HG03175 (cell line): ENCODE data around the gene SPART.

Experiments
- ATAC-seq: cut with Tn5 transposase; IDR thresholded peaks from one replicate; pipeline ENCODE4 v1.9.1; 2021; ENCODE audit warnings: mild to moderate bottlenecking, moderate library complexity; ENCODE audit not compliant: unreplicated experiment

Gene SPART, protein sequence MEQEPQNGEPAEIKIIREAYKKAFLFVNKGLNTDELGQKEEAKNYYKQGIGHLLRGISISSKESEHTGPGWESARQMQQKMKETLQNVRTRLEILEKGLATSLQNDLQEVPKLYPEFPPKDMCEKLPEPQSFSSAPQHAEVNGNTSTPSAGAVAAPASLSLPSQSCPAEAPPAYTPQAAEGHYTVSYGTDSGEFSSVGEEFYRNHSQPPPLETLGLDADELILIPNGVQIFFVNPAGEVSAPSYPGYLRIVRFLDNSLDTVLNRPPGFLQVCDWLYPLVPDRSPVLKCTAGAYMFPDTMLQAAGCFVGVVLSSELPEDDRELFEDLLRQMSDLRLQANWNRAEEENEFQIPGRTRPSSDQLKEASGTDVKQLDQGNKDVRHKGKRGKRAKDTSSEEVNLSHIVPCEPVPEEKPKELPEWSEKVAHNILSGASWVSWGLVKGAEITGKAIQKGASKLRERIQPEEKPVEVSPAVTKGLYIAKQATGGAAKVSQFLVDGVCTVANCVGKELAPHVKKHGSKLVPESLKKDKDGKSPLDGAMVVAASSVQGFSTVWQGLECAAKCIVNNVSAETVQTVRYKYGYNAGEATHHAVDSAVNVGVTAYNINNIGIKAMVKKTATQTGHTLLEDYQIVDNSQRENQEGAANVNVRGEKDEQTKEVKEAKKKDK

DNA sequence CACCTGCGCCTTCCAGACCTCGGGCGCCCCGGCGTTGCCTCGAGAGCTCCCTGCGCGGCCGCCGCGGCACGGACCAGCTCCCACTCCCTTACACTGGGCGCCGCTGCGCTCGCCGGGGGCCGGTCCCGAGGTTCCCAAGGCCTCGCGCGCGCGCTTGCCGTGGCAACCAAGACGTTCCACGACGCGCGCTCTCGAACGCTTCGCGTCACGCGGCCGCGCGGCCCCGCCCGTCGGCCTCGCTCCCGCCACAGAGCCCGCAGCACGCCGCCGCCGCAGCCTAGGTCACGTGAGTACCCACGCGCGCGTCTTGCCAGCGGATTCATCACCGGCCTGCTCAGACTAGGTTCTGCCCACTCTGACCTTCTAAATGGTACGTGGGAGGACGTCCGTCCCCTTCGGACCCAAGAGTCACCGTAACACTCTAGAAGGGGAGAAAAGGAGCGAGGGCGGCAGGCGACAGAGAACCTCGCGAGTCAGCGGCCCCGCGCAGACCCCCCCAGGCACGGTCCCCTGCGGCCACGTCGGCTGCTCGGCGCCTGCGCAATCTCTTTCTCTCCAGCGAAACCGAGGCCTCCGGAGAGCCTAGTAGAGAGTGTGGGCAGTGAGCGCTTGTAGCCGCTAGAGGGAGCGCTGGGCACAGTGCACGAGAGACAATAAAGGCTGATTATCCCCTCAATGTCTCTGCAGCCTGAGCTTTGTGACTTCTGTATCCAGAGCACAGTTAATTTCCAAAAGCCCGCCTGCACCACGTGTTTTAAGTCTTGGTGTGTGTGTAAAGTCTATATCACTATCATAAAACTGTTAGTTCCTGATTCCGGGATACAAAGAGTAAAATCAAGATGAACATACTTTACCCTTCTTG, at the start of gene SPART:
Gene SPART, minus strand, starts transcription at position 173 of the 862 bp plus-strand sequence. CDS start 10,564 bp downstream, outside the sequence.
- peak; percentile 91 for ATAC-seq

DNA sequence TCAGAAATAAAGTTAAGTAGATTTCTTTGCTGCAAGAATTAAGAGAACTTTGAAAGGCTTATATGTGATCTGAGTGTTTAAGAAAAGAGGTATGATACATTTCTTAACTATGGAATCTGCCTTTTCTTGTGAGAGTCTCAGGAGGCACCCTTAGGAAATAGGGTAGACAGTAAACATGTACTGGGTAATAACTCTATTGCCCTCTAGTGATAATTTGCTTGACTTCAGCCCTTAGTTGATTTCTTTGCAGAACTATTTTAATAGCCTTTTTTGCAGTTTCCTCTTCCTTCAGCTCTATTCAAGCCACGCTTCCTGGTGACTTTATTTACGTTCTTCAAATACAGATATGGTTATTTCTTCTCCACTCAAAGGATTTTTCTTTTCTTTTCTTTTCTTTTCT, 49.1 kb upstream of the SPART start:
- no peak for ATAC-seq

GRCh38 chr13:36385489-36385888, 39.3 kb upstream of the SPART start:
- ATAC-seq, result no peak

DNA sequence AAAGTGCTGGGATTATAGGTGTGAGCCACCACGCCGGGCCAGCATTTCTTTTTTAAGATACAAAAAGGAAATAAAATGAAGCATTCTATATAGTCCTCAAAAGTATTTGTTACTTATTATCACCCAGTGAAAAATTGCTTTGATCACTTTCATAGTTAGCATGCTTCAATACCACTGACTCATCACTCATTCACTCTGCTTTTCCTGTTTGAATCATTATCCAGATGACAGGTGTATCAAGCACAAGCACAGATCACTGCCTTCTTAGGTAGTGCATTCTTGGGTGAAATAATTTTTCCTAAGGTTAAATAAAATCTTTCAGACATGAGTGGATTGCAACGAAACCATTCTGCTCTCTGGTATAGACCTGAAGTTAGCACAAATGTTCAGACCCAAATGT, 35.8 kb upstream of the SPART start:
- ATAC-seq, result no peak

DNA sequence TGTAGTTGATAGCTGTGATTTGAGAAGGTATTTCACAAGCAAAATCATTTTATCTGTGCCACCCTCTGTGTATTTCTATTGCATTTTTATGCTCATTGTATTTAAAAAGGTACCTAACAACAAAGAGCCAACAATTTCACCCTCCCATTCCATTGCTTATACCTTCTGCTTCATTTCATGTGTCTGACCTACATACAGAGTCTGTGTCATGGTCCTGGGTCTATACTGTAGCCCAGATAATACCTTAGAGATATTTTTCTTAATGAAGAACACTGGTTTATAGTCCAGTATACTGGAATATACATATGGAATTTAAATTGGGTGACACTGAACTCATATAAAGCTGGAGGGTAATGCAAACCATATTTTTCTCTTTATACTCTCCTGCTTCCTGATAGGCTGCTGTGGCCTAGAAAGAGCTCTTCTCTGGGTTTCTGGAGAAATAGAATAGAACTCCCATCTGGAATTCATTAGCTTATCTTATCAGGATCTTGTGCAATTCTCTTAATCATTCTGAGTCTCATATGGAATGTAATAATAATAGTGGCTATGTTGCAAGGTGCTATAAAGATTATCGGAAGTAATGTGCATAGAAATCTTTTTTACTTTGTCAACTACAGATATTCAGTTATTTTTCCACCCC, 31.8 kb upstream of the SPART start:
- ATAC-seq, result no peak

GRCh38 chr13:36374063-36374462, 27.9 kb upstream of the SPART start:
- ATAC-seq, result no peak

DNA sequence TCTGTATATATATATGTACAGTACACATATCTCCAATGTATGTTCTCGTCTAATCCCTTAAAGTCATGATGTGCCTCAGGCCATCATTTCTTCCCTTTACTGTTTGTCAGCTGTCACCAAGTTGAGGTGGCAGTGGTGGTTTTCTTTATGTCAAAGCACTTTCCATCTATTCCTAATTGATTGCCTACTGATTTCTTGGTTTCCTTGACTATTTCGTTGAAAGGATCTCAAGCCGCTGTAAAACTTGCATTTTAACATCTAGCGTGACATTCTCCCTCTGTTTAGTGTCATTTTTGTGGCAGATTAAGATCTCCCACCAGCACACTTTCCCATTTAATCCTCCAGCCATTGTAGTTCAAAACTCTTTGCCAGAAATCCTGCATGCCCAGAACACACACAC, 25.0 kb upstream of the SPART start:
- ATAC-seq, result no peak

- ATAC-seq, result no peak
Measured at GRCh38 chr13:36370108-36370429, 23.9 kb upstream of the SPART start.

- no peak for ATAC-seq
Measured at GRCh38 chr13:36369268-36370107, 23.3 kb upstream of the SPART start.

DNA sequence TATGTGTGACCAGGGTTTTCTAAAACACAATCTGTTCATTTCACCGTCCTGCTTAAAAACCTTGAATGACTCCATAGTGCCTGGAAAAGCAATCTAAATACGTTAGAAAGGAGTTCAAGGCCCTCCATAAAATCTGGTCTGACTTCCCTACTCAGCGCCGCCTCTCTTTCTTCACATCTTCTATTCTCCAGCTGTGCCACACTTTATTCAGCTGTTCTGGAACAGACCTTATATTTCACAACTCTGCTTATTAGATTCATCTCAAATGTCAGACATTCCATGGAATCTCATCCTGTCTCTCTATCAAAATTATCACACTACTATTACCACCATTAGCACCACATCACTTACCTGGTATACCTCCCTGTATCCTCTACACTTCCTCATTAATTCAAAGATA, 19.8 kb upstream of the SPART start:
- no peak for ATAC-seq

- no peak for ATAC-seq
Measured at GRCh38 chr13:36363366-36363863, 17.2 kb upstream of the SPART start.

DNA sequence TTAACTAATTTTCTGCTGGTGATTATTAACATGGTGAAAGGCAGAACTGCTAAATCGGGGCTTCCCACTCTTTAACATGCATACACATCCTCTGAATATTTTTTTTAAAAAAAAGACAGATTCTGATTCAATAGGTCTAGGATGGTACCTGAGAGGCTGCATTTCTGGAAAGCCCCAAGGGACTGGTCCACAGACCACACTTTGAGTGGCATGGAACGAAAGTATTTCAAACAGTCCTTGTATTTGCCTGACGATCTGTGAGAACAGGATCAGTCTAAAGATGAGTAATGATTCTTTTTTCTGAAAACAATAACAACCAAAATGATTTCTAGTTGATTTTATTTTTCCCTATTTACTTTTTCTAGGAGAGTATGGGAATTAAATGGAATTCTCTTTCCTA, 16.7 kb upstream of the SPART start:
- no peak for ATAC-seq

DNA sequence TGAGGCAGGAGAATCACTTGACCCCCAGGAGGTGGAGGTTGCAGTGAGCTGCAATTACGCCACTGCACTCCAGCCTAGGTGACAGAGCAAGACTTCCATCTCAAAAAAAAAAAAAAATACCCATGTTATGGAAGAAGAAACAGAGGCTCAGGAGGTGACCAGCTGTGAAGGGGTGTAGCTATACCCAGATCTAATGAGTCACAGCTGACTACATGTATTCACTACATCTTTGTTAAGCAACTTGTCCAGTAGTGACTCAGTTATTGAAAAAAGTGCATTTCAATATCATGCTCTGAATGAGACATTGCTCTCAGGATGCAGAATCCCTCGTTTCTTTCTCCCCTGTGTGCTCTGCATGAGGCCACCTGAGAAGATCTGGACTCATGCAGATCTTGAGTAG, 16.1 kb upstream of the SPART start:
- no peak for ATAC-seq

GRCh38 chr13:36360903-36361302, 14.7 kb upstream of the SPART start:
- ATAC-seq, result no peak

DNA sequence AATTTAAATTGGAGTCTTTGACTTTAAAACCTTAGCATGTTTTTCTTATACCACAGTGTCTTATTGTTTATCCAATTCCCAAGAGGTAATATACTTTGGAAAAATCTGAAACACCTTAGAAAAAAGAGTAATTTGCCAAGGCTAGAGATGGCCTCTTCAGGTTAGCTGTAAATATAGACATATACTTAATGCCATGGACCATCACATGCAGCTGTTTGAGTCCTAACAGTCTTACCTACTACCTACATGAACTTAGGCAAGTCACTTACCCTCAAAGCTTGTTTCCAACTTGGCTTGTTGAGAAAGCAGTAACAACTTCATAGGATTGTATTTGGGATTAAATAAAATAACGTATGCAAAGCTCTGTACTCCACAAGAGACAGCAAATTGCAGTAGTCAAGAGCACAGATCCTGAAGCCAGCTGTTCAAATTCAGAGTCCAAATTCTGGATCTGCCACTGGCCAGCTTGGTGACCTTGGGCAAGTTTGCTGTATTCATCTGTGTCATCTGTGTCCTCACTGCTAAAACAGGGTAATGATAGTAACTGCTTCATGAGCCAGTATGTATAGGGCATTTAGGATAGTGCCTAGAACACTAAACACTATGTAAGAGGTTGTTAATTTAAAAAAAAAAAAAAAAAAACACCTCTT, 13.2 kb upstream of the SPART start:
- no peak for ATAC-seq

DNA sequence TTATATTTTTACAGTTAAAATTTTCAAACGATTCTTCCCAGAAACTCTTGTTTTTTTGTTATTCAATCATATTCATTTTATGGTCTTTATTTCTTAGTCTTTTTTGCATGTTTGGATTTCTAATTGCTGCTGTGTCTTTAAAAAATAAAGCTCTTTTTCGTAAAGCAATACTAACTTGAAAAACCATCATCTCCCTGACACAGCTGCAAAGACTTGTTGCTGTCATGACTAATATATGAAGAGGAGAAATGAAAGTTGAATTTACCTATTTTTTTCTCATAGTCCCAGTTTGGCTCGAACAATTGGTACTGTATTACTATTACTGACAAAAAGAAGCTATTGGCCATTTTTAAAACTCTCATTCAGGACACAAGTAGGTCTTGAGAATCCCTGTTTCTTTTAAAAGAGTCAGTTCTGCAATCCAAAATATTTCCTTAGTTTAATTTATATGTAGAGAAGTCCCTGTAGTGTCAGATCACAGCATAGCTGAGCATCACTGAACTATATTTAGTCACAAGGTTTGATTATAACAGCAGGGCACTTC, 12.1 kb upstream of the SPART start:
- ATAC-seq, result no peak

- no peak for ATAC-seq
Measured at GRCh38 chr13:36357692-36358091, 11.5 kb upstream of the SPART start.

- ATAC-seq, result no peak
Measured at GRCh38 chr13:36357231-36357630, 11.0 kb upstream of the SPART start.

- ATAC-seq, result no peak
Measured at GRCh38 chr13:36356058-36356457, 9.9 kb upstream of the SPART start.
